PC-3 (cell line): Measurements from ENCODE around the gene KCNQ1OT1. TPM values are rescaled to one million over a fixed set of nuclear protein-coding genes. Genes with fewer than 3 reads are reported as not detected.

Source experiments
- ATAC-seq: fragments of 200-7000 bp; cut with Tn5 transposase; 2 replicates; pipeline ENCODE4 v1.9.1; 2020; ENCODE audit warnings: mild to moderate bottlenecking, moderate library complexity
- BruUV-seq: library from RNA; stranded (reverse); fragments of 400-500 nt; replicated peaks from 2 replicates; lab custom pipeline; 2021; lab: Mats Ljungman, UMichigan
- CTCF ChIA-PET: fragments of 300-600 bp; sonication (Branson Sonifier 250); formaldehyde crosslinking; loops from one replicate; lab custom pipeline; 2022; ENCODE audit warnings: antibody characterized with exemption; lab: Charles Lee
- POLR2A ChIA-PET: fragments of 300-600 bp; sonication (Branson Sonifier 250); formaldehyde crosslinking; loops from one replicate; lab custom pipeline; 2022; ENCODE audit warnings: antibody characterized with exemption; ENCODE audit not compliant: unreplicated experiment; lab: Charles Lee
- DNase-seq: peaks from one replicate; pipeline ENCODE4 v3.0.0-alpha.2; 2015
- H2AFZ ChIP-seq: fragments of 300-600 bp; sonication (generic); 2 replicates; pipeline ENCODE4 v1.6.0; 2016; ENCODE audit warnings: antibody characterized with exemption, low read length
- H3F3A ChIP-seq: fragments of 300-600 bp; sonication (generic); one replicate; pipeline ENCODE4 v1.6.0; 2017; ENCODE audit warnings: antibody characterized with exemption, low read length, control low read depth, mild to moderate bottlenecking; ENCODE audit not compliant: unreplicated experiment
- H3K27ac ChIP-seq: fragments of 300-600 bp; sonication (generic); 2 replicates; pipeline ENCODE4 v1.5.1; 2016; ENCODE audit warnings: mild to moderate bottlenecking, low read length
- H3K27me3 ChIP-seq: fragments of 300-600 bp; sonication (generic); 2 replicates; pipeline ENCODE4 v1.6.1; 2016; ENCODE audit warnings: low read length, mixed read lengths
- H3K36me3 ChIP-seq: fragments of 300-600 bp; sonication (generic); 2 replicates; pipeline ENCODE4 v1.6.1; 2016; ENCODE audit warnings: low read depth, mixed run types, low read length, mixed read lengths
- H3K4me1 ChIP-seq: fragments of 300-600 bp; sonication (generic); 2 replicates; pipeline ENCODE4 v1.5.1; 2016; ENCODE audit warnings: low read length; ENCODE audit not compliant: insufficient read depth
- H3K4me2 ChIP-seq: fragments of 300-600 bp; sonication (generic); 2 replicates; pipeline ENCODE4 v1.6.0; 2016; ENCODE audit warnings: low read length
- H3K4me3 ChIP-seq: fragments of 300-600 bp; sonication (generic); 2 replicates; pipeline ENCODE4 v1.5.1; 2016; ENCODE audit warnings: mild to moderate bottlenecking, low read length, mixed read lengths
- H3K79me2 ChIP-seq: fragments of 300-600 bp; sonication (generic); 2 replicates; pipeline ENCODE4 v1.6.1; 2017; ENCODE audit warnings: low read length, mixed read lengths
- H3K9ac ChIP-seq: fragments of 300-600 bp; sonication (generic); 2 replicates; pipeline ENCODE4 v1.6.0; 2016; ENCODE audit warnings: mild to moderate bottlenecking, low read length
- H3K9me2 ChIP-seq: fragments of 300-600 bp; sonication (generic); replicated peaks from 2 replicates; pipeline ENCODE4 v1.6.1; 2016; ENCODE audit warnings: mixed run types, low read length, mixed read lengths
- H3K9me3 ChIP-seq: fragments of 300-600 bp; sonication (generic); 2 replicates; pipeline ENCODE4 v1.6.1; 2016; ENCODE audit warnings: low read length, mixed read lengths
- H4K20me1 ChIP-seq: fragments of 300-600 bp; sonication (generic); 2 replicates; pipeline ENCODE4 v1.6.1; 2016; ENCODE audit warnings: low read length, mixed read lengths
- CTCF ChIP-seq: fragments of 300-600 bp; sonication (generic); conservative IDR thresholded peaks from 2 replicates; pipeline ENCODE4 v1.5.1; 2017; ENCODE audit warnings: antibody characterized with exemption, low read depth, mild to moderate bottlenecking, low read length
- EZH2 ChIP-seq: fragments of 300-600 bp; sonication (generic); IDR thresholded peaks from one replicate; pipeline ENCODE4 v1.6.1; 2017; ENCODE audit warnings: antibody characterized with exemption, mild to moderate bottlenecking, low read length; ENCODE audit not compliant: unreplicated experiment
- EZH2phosphoT487 ChIP-seq: fragments of 300-600 bp; sonication (generic); IDR thresholded peaks from 2 replicates; pipeline ENCODE4 v1.6.1; 2018; ENCODE audit warnings: mild to moderate bottlenecking, antibody characterized with exemption, low read length, borderline replicate concordance
- intact Hi-C: fragments of 100-400 bp; cut with micrococcal nuclease; formaldehyde crosslinking; loops from 2 replicates; pipeline ENCODE4 v1.9.0; 2023
- total RNA-seq: library from RNA; depleted of rRNA; stranded (reverse); fragments of >200 nt; gene quantifications from 2 replicates; pipeline ENCODE4 v1.2.3, GENCODE V29; 2014

The KCNQ1OT1 gene
- total RNA-seq, 1 experiment from 2014 or later: 1.5 TPM

GRCh38 chr11:2630679-2631078 lies 69.1 kb downstream of the KCNQ1OT1 start:
- intact Hi-C loops: no loop called here
- no peaks in the 10 kb centered on the region for H4K20me1 ChIP-seq
- no peak for ATAC-seq
- H3K4me3 ChIP-seq: no peak overlapping the region
- H3K9me2 ChIP-seq: no peaks in the 10 kb centered on the region
- no peaks in the 10 kb centered on the region for H3F3A ChIP-seq
- no peaks in the 10 kb centered on the region; the same call in 1 of the 2 replicates for H3K36me3 ChIP-seq
- CTCF ChIA-PET: no interaction called here
- H3K27me3 ChIP-seq: no peaks in the 10 kb centered on the region
- peaks cover 8% of the 10 kb centered on the region; the same call in 1 of the 2 replicates for H3K9me3 ChIP-seq
- no peak for DNase-seq
- H2AFZ ChIP-seq: no peak overlapping the region
- no peaks in the 10 kb centered on the region for H3K4me1 ChIP-seq
- H3K4me2 ChIP-seq: no peak overlapping the region
- POLR2A ChIA-PET: no interaction called here
- TF ChIP-seq EZH2 (no peak), EZH2phosphoT487 (no peak), CTCF (no peak)
- BruUV-seq: no TSS peak
- no peak overlapping the region for H3K27ac ChIP-seq
- H3K79me2 ChIP-seq: no peaks in the 10 kb centered on the region
- H3K9ac ChIP-seq: no peak overlapping the region

GRCh38 chr11:2625183-2625582 lies 74.6 kb downstream of the KCNQ1OT1 start:
- ChIA-PET CTCF (no interaction called here), POLR2A (no interaction called here)
- no peak for TF ChIP-seq CTCF
- no peak for TF ChIP-seq EZH2
- TF ChIP-seq EZH2phosphoT487: no peak
- Histone ChIP-seq H3K4me1 (no peaks in the 10 kb centered on the region), H3K9ac (no peak overlapping the region), H3K9me3 (peaks cover 4% of the 10 kb centered on the region; the same call in 1 of the 2 replicates), H3K9me2 (no peaks in the 10 kb centered on the region), H3K4me3 (no peak overlapping the region), H3K27ac (no peak overlapping the region), H3K4me2 (no peak overlapping the region), H3K79me2 (no peaks in the 10 kb centered on the region), H4K20me1 (no peaks in the 10 kb centered on the region), H2AFZ (no peak overlapping the region), H3K27me3 (no peaks in the 10 kb centered on the region; the same call in 1 of the 2 replicates), H3F3A (no peaks in the 10 kb centered on the region), H3K36me3 (no peaks in the 10 kb centered on the region)
- intact Hi-C loops: no loop called here
- ATAC-seq (no peak), DNase-seq (no peak)
- no TSS peak for BruUV-seq

- BruUV-seq: no TSS peak
- H2AFZ ChIP-seq: no peak overlapping the region
- H3K9me2 ChIP-seq: no peaks in the 10 kb centered on the region
- ATAC-seq (no peak), DNase-seq (no peak)
- H3K4me1 ChIP-seq: 0 out of 2 replicates have a peak, but pooled peaks cover 4% of the 10 kb centered on the region
- no peak overlapping the region for H3K4me3 ChIP-seq
- H3K79me2 ChIP-seq: no peaks in the 10 kb centered on the region
- CTCF ChIA-PET: no interaction called here
- no peaks in the 10 kb centered on the region for H4K20me1 ChIP-seq
- H3F3A ChIP-seq: no peaks in the 10 kb centered on the region
- H3K4me2 ChIP-seq: no peak overlapping the region
- no peaks in the 10 kb centered on the region; the same call in 1 of the 2 replicates for H3K27me3 ChIP-seq
- H3K27ac ChIP-seq: no peak overlapping the region
- POLR2A ChIA-PET: no interaction called here
- no peak overlapping the region for H3K9ac ChIP-seq
- H3K36me3 ChIP-seq: no peaks in the 10 kb centered on the region
- intact Hi-C loops: no loop called here
- TF ChIP-seq CTCF: no peak
- TF ChIP-seq EZH2: no peak
- TF ChIP-seq EZH2phosphoT487: no peak
- no peaks in the 10 kb centered on the region for H3K9me3 ChIP-seq
Observed at GRCh38 chr11:2621894-2622293, 77.9 kb downstream of the KCNQ1OT1 start.
